Measurements from ENCODE around the gene NPR3.
A peak's percentile ranks its signal among the peaks of the same experiment; 100 is the strongest.

NPR3 gene

GRCh38 chr5:32690153-32690552 is 21.0 kb upstream of the NPR3 start:
- Histone ChIP-seq H3K14ac (ENCODE audit: low read length in 2 of 2) (no peak overlapping the region), H3K79me1 (replicated peaks; ENCODE audit: low read length, poor library complexity, severe bottlenecking) (no peaks in the 10 kb centered on the region), H2AFZ (ENCODE audit: low read depth, low read length) (no peak overlapping the region), H3K9me3 (ENCODE audit: control insufficient read depth, low read length) (peaks cover 6% of the 10 kb centered on the region), H3K4me2 (ENCODE audit: low read length, poor library complexity, severe bottlenecking) (no peak overlapping the region), H3K4me1 (ENCODE audit: control insufficient read depth, insufficient read depth, low read depth, low read length) (peaks cover 7% of the 10 kb centered on the region), H3K4ac (ENCODE audit: low read depth in 1 of 2, low read length in 2 of 2) (no peak overlapping the region), H4K91ac (ENCODE audit: low read length) (no peak overlapping the region), H2BK120ac (ENCODE audit: low read depth, low read length) (no peak overlapping the region), H2BK15ac (ENCODE audit: low read depth, poor library complexity, severe bottlenecking) (no peak overlapping the region), H3K27me3 (ENCODE audit: control insufficient read depth in 1 of 2, insufficient read depth in 1 of 2, low read length in 2 of 2) (no peaks in the 10 kb centered on the region), H2AK5ac (ENCODE audit: low read length, severe bottlenecking) (peak overlapping the region; percentile 59), H3K4me3 (ENCODE audit: insufficient read depth in 1 of 2, low read depth in 1 of 2, low read length in 2 of 2) (no peak overlapping the region), H3K27ac (ENCODE audit: low read length, poor library complexity, severe bottlenecking) (no peak overlapping the region), H3K18ac (ENCODE audit: low read depth in 1 of 2, low read length in 2 of 2) (no peak overlapping the region), H4K8ac (ENCODE audit: low read length) (no peak overlapping the region), H2BK5ac (ENCODE audit: low read depth, low read length, poor library complexity, severe bottlenecking) (no peak overlapping the region), H3K23ac (ENCODE audit: low read length in 2 of 2) (no peak overlapping the region), H2BK12ac (ENCODE audit: low read length in 2 of 2) (no peak overlapping the region), H3K9ac (ENCODE audit: low read length) (no peak overlapping the region), H3K36me3 (ENCODE audit: control insufficient read depth in 1 of 2, insufficient read depth in 2 of 2, low read depth in 1 of 2, low read length in 2 of 2) (no peaks in the 10 kb centered on the region)
- no peak for DNase-seq
- WGBS: 78% methylated on average over 2 of the region's 2 CpGs

- no peak overlapping the region for H3K14ac ChIP-seq (ENCODE audit: low read length in 2 of 2)
- no peak overlapping the region for H2BK15ac ChIP-seq (ENCODE audit: low read depth, poor library complexity, severe bottlenecking)
- peaks cover 5% of the 10 kb centered on the region for H3K9me3 ChIP-seq (ENCODE audit: control insufficient read depth, low read length)
- no peaks in the 10 kb centered on the region for H3K36me3 ChIP-seq (ENCODE audit: control insufficient read depth in 1 of 2, insufficient read depth in 2 of 2, low read depth in 1 of 2, low read length in 2 of 2)
- H3K4me1 ChIP-seq (ENCODE audit: control insufficient read depth, insufficient read depth, low read depth, low read length): peaks cover 7% of the 10 kb centered on the region
- no peak overlapping the region for H3K4me3 ChIP-seq (ENCODE audit: insufficient read depth in 1 of 2, low read depth in 1 of 2, low read length in 2 of 2)
- 96% methylated on average over 3 of the region's 3 CpGs for WGBS
- H2BK12ac ChIP-seq (ENCODE audit: low read length in 2 of 2): no peak overlapping the region
- H3K23ac ChIP-seq (ENCODE audit: low read length in 2 of 2): no peak overlapping the region
- H4K91ac ChIP-seq (ENCODE audit: low read length): no peak overlapping the region
- H3K9ac ChIP-seq (ENCODE audit: low read length): no peak overlapping the region
- no peak overlapping the region for H3K27ac ChIP-seq (ENCODE audit: low read length, poor library complexity, severe bottlenecking)
- H3K4ac ChIP-seq (ENCODE audit: low read depth in 1 of 2, low read length in 2 of 2): no peak overlapping the region
- no peaks in the 10 kb centered on the region for H3K79me1 ChIP-seq (replicated peaks; ENCODE audit: low read length, poor library complexity, severe bottlenecking)
- no peak overlapping the region for H3K18ac ChIP-seq (ENCODE audit: low read depth in 1 of 2, low read length in 2 of 2)
- no peaks in the 10 kb centered on the region for H3K27me3 ChIP-seq (ENCODE audit: control insufficient read depth in 1 of 2, insufficient read depth in 1 of 2, low read length in 2 of 2)
- peak overlapping the region; percentile 59 for H2AK5ac ChIP-seq (ENCODE audit: low read length, severe bottlenecking)
- no peak overlapping the region for H4K8ac ChIP-seq (ENCODE audit: low read length)
- H2AFZ ChIP-seq (ENCODE audit: low read depth, low read length): no peak overlapping the region
- no peak for DNase-seq
- no peak overlapping the region for H3K4me2 ChIP-seq (ENCODE audit: low read length, poor library complexity, severe bottlenecking)
- H2BK5ac ChIP-seq (ENCODE audit: low read depth, low read length, poor library complexity, severe bottlenecking): no peak overlapping the region
- H2BK120ac ChIP-seq (ENCODE audit: low read depth, low read length): no peak overlapping the region
Observed at GRCh38 chr5:32690666-32691065, 20.5 kb upstream of the NPR3 start.

GRCh38 chr5:32692036-32692746 is 18.9 kb upstream of the NPR3 start:
- no peak overlapping the region for H3K23ac ChIP-seq (ENCODE audit: low read length in 2 of 2)
- H4K91ac ChIP-seq (ENCODE audit: low read length): no peak overlapping the region
- H3K18ac ChIP-seq (ENCODE audit: low read depth in 1 of 2, low read length in 2 of 2): no peak overlapping the region
- H2BK5ac ChIP-seq (ENCODE audit: low read depth, low read length, poor library complexity, severe bottlenecking): no peak overlapping the region
- H2BK15ac ChIP-seq (ENCODE audit: low read depth, poor library complexity, severe bottlenecking): no peak overlapping the region
- no peak overlapping the region for H4K8ac ChIP-seq (ENCODE audit: low read length)
- no peak overlapping the region for H2AFZ ChIP-seq (ENCODE audit: low read depth, low read length)
- H3K4me1 ChIP-seq (ENCODE audit: control insufficient read depth, insufficient read depth, low read depth, low read length): peaks cover 7% of the 10 kb centered on the region
- H2BK120ac ChIP-seq (ENCODE audit: low read depth, low read length): no peak overlapping the region
- H3K14ac ChIP-seq (ENCODE audit: low read length in 2 of 2): no peak overlapping the region
- H3K4ac ChIP-seq (ENCODE audit: low read depth in 1 of 2, low read length in 2 of 2): no peak overlapping the region
- H3K79me1 ChIP-seq (replicated peaks; ENCODE audit: low read length, poor library complexity, severe bottlenecking): no peaks in the 10 kb centered on the region
- peak overlapping the region in 1 of 2 experiments; percentile 35 for H3K4me3 ChIP-seq (ENCODE audit: insufficient read depth in 1 of 2, low read depth in 1 of 2, low read length in 2 of 2)
- H3K27ac ChIP-seq (ENCODE audit: low read length, poor library complexity, severe bottlenecking): peak overlapping the region; percentile 88
- H3K36me3 ChIP-seq (ENCODE audit: control insufficient read depth in 1 of 2, insufficient read depth in 2 of 2, low read depth in 1 of 2, low read length in 2 of 2): no peaks in the 10 kb centered on the region
- H3K4me2 ChIP-seq (ENCODE audit: low read length, poor library complexity, severe bottlenecking): no peak overlapping the region
- H3K27me3 ChIP-seq (ENCODE audit: control insufficient read depth in 1 of 2, insufficient read depth in 1 of 2, low read length in 2 of 2): no peaks in the 10 kb centered on the region
- H3K9ac ChIP-seq (ENCODE audit: low read length): peak overlapping the region; percentile 61
- H2BK12ac ChIP-seq (ENCODE audit: low read length in 2 of 2): no peak overlapping the region
- no peak overlapping the region for H2AK5ac ChIP-seq (ENCODE audit: low read length, severe bottlenecking)
- peak; percentile 16 for DNase-seq
- 54% methylated on average over 2 of the region's 3 CpGs for whole genome bisulfite sequencing
- peaks cover 10% of the 10 kb centered on the region for H3K9me3 ChIP-seq (ENCODE audit: control insufficient read depth, low read length)

GRCh38 chr5:32703957-32704356 is 7.2 kb upstream of the NPR3 start:
- no peaks in the 10 kb centered on the region for H3K36me3 ChIP-seq (ENCODE audit: control insufficient read depth in 1 of 2, insufficient read depth in 2 of 2, low read depth in 1 of 2, low read length in 2 of 2)
- H3K9ac ChIP-seq (ENCODE audit: low read length): no peak overlapping the region
- H3K27ac ChIP-seq (ENCODE audit: low read length, poor library complexity, severe bottlenecking): no peak overlapping the region
- no peak overlapping the region for H4K91ac ChIP-seq (ENCODE audit: low read length)
- H3K18ac ChIP-seq (ENCODE audit: low read depth in 1 of 2, low read length in 2 of 2): no peak overlapping the region
- no peak overlapping the region for H2BK5ac ChIP-seq (ENCODE audit: low read depth, low read length, poor library complexity, severe bottlenecking)
- H3K9me3 ChIP-seq (ENCODE audit: control insufficient read depth, low read length): no peaks in the 10 kb centered on the region
- no peaks in the 10 kb centered on the region for H3K79me1 ChIP-seq (replicated peaks; ENCODE audit: low read length, poor library complexity, severe bottlenecking)
- H2BK12ac ChIP-seq (ENCODE audit: low read length in 2 of 2): peak overlapping the region in 1 of 2 experiments; percentile 18
- no peak overlapping the region for H2BK15ac ChIP-seq (ENCODE audit: low read depth, poor library complexity, severe bottlenecking)
- H3K4ac ChIP-seq (ENCODE audit: low read depth in 1 of 2, low read length in 2 of 2): no peak overlapping the region
- H3K27me3 ChIP-seq (ENCODE audit: control insufficient read depth in 1 of 2, insufficient read depth in 1 of 2, low read length in 2 of 2): no peaks in the 10 kb centered on the region
- H3K14ac ChIP-seq (ENCODE audit: low read length in 2 of 2): no peak overlapping the region
- no peak overlapping the region for H3K4me3 ChIP-seq (ENCODE audit: insufficient read depth in 1 of 2, low read depth in 1 of 2, low read length in 2 of 2)
- no peak for DNase-seq
- H3K4me1 ChIP-seq (ENCODE audit: control insufficient read depth, insufficient read depth, low read depth, low read length): peaks cover 2% of the 10 kb centered on the region
- no peak overlapping the region for H2AFZ ChIP-seq (ENCODE audit: low read depth, low read length)
- H3K4me2 ChIP-seq (ENCODE audit: low read length, poor library complexity, severe bottlenecking): no peak overlapping the region
- H2AK5ac ChIP-seq (ENCODE audit: low read length, severe bottlenecking): no peak overlapping the region
- H2BK120ac ChIP-seq (ENCODE audit: low read depth, low read length): no peak overlapping the region
- H3K23ac ChIP-seq (ENCODE audit: low read length in 2 of 2): no peak overlapping the region
- no peak overlapping the region for H4K8ac ChIP-seq (ENCODE audit: low read length)

Data from mesenchymal stem cell (in vitro differentiated cells and primary cell).